ENCODE results near the gene DCPS.
"Not testable (repeated sequence)": the region's sequence is repeated elsewhere in the genome, so short reads cannot be mapped to it uniquely, and the experiment has no call there.

The DCPS gene, protein sequence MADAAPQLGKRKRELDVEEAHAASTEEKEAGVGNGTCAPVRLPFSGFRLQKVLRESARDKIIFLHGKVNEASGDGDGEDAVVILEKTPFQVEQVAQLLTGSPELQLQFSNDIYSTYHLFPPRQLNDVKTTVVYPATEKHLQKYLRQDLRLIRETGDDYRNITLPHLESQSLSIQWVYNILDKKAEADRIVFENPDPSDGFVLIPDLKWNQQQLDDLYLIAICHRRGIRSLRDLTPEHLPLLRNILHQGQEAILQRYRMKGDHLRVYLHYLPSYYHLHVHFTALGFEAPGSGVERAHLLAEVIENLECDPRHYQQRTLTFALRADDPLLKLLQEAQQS

DNA sequence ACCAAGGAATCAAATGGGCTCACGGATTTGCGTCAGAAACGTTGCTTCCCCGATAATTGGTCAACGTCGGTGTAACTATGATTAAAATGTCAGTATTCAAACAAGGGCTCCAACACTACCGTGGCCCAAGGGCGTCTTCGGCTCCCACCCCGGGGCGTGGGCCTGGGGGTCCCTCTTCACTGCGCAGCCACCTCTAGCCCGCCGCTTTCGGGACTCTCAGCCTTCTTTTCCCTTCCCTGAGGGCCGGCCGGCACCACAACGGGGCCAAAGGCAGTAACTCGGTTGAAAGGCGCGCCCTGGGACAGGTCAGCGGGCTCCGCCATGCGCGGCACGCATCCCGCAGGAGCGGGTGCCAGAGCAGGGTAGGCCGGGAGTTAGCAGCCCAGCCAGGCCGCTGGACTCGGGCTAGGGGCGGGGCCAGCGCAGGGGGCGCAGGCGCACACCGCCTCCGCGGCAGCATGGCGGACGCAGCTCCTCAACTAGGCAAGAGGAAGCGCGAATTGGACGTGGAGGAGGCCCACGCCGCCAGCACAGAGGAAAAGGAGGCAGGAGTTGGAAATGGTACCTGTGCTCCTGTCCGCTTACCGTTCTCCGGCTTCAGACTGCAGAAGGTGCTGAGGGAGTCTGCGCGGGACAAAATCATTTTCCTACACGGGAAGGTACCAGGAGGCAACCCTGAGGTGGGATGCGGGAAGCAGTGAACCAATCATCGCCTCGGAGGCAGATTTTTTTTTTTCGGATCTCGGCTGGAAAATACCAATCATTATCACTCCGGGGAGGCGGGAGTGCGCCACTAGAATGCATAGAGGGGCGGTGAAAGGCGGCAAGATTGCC is at the start of gene DCPS:
Gene DCPS, plus strand, starts transcription at position 438 of the 834 bp plus-strand sequence. Its CDS starts 21 bp downstream, at position 459.
- no peaks in the 10 kb centered on the region for H3K27me3 ChIP-seq (ENCODE audit: control insufficient read depth, insufficient read depth, low read length)
- no peaks in the 10 kb centered on the region for H3K9me3 ChIP-seq (ENCODE audit: control insufficient read depth, insufficient read depth, low read depth, low read length)
- H3K4me3 ChIP-seq (ENCODE audit: low read depth, low read length), result peak within 1 kb of the TSS; percentile 92
- H3K36me3 ChIP-seq (ENCODE audit: control insufficient read depth, insufficient read depth, low read length), result 0 out of 2 replicates have a peak, but pooled peaks cover 5% of the 10 kb centered on the region
- peaks cover 10% of the 10 kb centered on the region for H3K4me1 ChIP-seq (ENCODE audit: control insufficient read depth, insufficient read depth, low read length)
- peak within 1 kb of the TSS; percentile 93 for H3K27ac ChIP-seq (ENCODE audit: low read depth, low read length)
- peak within 1 kb of the TSS; percentile 87 for H3K9ac ChIP-seq (ENCODE audit: low read length)

DNA sequence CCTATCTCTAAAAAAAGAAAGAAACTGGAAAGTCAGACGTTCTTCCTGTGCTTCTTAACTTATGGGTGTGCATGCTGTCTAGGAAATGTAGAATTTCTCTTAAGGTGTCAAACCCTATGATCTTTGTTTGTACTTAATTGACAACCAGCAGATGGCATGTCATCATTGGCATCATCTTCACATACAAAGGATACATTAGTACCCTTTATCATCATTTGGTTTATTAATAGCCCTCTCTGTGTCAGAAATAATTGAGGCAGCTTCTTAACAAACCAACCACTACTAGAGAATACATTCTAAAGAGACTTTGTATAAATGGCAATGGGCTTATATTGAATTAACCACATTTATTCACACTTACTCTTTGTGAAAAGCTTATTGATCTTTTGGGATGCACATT is 49.0 kb upstream of the DCPS start:
- Histone ChIP-seq H3K4me1 (ENCODE audit: control insufficient read depth, insufficient read depth, low read length) (no peaks in the 10 kb centered on the region), H3K4me3 (ENCODE audit: low read depth, low read length) (no peak overlapping the region), H3K9me3 (ENCODE audit: control insufficient read depth, insufficient read depth, low read depth, low read length) (no peaks in the 10 kb centered on the region), H3K36me3 (ENCODE audit: control insufficient read depth, insufficient read depth, low read length) (peaks cover 77% of the 10 kb centered on the region), H3K27ac (ENCODE audit: low read depth, low read length) (no peak overlapping the region), H3K27me3 (ENCODE audit: control insufficient read depth, insufficient read depth, low read length) (no peaks in the 10 kb centered on the region), H3K9ac (ENCODE audit: low read length) (no peak overlapping the region)

- H3K36me3 ChIP-seq (ENCODE audit: control insufficient read depth, insufficient read depth, low read length), result peaks cover 78% of the 10 kb centered on the region
- not testable (repeated sequence) for H3K4me1 ChIP-seq (ENCODE audit: control insufficient read depth, insufficient read depth, low read length); H3K27ac ChIP-seq (ENCODE audit: low read depth, low read length); H3K9me3 ChIP-seq (ENCODE audit: control insufficient read depth, insufficient read depth, low read depth, low read length); H3K4me3 ChIP-seq (ENCODE audit: low read depth, low read length); H3K27me3 ChIP-seq (ENCODE audit: control insufficient read depth, insufficient read depth, low read length); H3K9ac ChIP-seq (ENCODE audit: low read length)
Observed at GRCh38 chr11:126255507-126255906, 48.4 kb upstream of the DCPS start.

DNA sequence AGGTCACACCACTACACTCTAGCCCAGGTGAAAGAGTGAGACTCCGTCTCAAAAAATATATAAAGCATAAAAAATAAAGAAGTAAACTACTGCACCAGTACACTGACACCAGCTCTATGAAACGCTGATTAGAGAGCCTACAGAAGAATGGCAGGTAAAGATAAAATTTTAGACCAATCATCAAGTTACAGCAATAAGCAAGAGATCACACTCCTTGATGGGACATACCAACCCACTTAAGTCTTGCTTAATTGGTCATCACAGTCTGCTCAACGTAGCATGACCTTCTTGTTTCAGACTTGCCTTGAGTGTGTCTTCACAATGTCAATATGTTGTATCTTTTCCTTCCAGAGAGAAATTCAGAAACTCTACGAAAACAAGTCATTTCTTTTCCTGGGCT is 47.6 kb upstream of the DCPS start:
- Histone ChIP-seq H3K27ac (ENCODE audit: low read depth, low read length) (no peak overlapping the region), H3K36me3 (ENCODE audit: control insufficient read depth, insufficient read depth, low read length) (peaks cover 76% of the 10 kb centered on the region), H3K27me3 (ENCODE audit: control insufficient read depth, insufficient read depth, low read length) (no peaks in the 10 kb centered on the region), H3K9ac (ENCODE audit: low read length) (no peak overlapping the region), H3K4me3 (ENCODE audit: low read depth, low read length) (no peak overlapping the region), H3K9me3 (ENCODE audit: control insufficient read depth, insufficient read depth, low read depth, low read length) (no peaks in the 10 kb centered on the region), H3K4me1 (ENCODE audit: control insufficient read depth, insufficient read depth, low read length) (no peaks in the 10 kb centered on the region)

DNA sequence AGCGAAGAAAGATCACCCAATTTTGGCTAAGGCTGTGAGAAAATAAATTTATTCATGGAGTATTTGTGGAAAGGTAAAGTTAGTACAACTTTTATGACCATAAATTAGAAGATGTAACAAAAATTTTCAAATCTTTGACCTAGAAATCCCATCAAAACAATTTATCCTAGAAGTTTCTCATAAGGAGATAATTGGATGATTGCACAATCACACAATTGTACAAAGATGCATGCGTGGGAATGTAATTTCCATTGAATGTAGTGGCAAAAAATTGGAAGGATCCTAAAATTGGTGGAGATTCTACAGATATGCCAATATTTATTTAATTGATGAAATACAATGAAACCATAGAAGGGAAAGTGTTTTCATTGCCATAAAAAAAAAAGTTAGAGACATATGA is 46.7 kb upstream of the DCPS start:
- no peak overlapping the region for H3K4me3 ChIP-seq (ENCODE audit: low read depth, low read length)
- H3K27ac ChIP-seq (ENCODE audit: low read depth, low read length), result no peak overlapping the region
- peaks cover 82% of the 10 kb centered on the region for H3K36me3 ChIP-seq (ENCODE audit: control insufficient read depth, insufficient read depth, low read length)
- no peaks in the 10 kb centered on the region for H3K9me3 ChIP-seq (ENCODE audit: control insufficient read depth, insufficient read depth, low read depth, low read length)
- H3K9ac ChIP-seq (ENCODE audit: low read length), result no peak overlapping the region
- H3K27me3 ChIP-seq (ENCODE audit: control insufficient read depth, insufficient read depth, low read length), result no peaks in the 10 kb centered on the region
- no peaks in the 10 kb centered on the region for H3K4me1 ChIP-seq (ENCODE audit: control insufficient read depth, insufficient read depth, low read length)

GRCh38 chr11:126257764-126258163 is 46.1 kb upstream of the DCPS start:
- no peaks in the 10 kb centered on the region for H3K4me1 ChIP-seq (ENCODE audit: control insufficient read depth, insufficient read depth, low read length)
- H3K4me3 ChIP-seq (ENCODE audit: low read depth, low read length), result no peak overlapping the region
- no peaks in the 10 kb centered on the region for H3K9me3 ChIP-seq (ENCODE audit: control insufficient read depth, insufficient read depth, low read depth, low read length)
- no peak overlapping the region for H3K9ac ChIP-seq (ENCODE audit: low read length)
- no peak overlapping the region for H3K27ac ChIP-seq (ENCODE audit: low read depth, low read length)
- H3K27me3 ChIP-seq (ENCODE audit: control insufficient read depth, insufficient read depth, low read length), result no peaks in the 10 kb centered on the region
- H3K36me3 ChIP-seq (ENCODE audit: control insufficient read depth, insufficient read depth, low read length), result peaks cover 82% of the 10 kb centered on the region

DNA sequence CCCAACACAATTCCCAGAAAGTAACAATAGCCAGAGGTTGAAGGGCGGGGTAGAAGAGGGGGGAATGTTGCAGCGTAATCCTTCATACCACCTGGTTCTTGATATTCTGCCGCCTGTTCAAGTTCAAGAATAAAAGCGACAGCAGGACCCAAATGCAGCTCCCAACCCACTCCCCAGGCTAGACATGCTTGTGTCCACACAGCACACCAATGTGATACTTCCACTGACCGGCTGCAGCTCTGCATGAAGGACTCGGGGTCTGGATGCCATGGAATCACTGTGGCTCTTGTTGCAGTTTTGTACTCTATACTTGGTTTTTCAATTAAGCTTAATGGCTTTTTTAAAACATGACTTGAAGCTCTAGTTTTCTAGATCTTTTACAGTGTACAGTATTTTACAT is 41.6 kb upstream of the DCPS start:
- no peak overlapping the region for H3K4me3 ChIP-seq (ENCODE audit: low read depth, low read length)
- no peak overlapping the region for H3K27ac ChIP-seq (ENCODE audit: low read depth, low read length)
- H3K9me3 ChIP-seq (ENCODE audit: control insufficient read depth, insufficient read depth, low read depth, low read length), result no peaks in the 10 kb centered on the region
- no peaks in the 10 kb centered on the region for H3K27me3 ChIP-seq (ENCODE audit: control insufficient read depth, insufficient read depth, low read length)
- no peaks in the 10 kb centered on the region for H3K4me1 ChIP-seq (ENCODE audit: control insufficient read depth, insufficient read depth, low read length)
- no peak overlapping the region for H3K9ac ChIP-seq (ENCODE audit: low read length)
- peaks cover 88% of the 10 kb centered on the region for H3K36me3 ChIP-seq (ENCODE audit: control insufficient read depth, insufficient read depth, low read length)

GRCh38 chr11:126263489-126263888 is 40.4 kb upstream of the DCPS start:
- H3K9ac ChIP-seq (ENCODE audit: low read length), result no peak overlapping the region
- no peak overlapping the region for H3K27ac ChIP-seq (ENCODE audit: low read depth, low read length)
- no peaks in the 10 kb centered on the region for H3K9me3 ChIP-seq (ENCODE audit: control insufficient read depth, insufficient read depth, low read depth, low read length)
- H3K4me1 ChIP-seq (ENCODE audit: control insufficient read depth, insufficient read depth, low read length), result no peaks in the 10 kb centered on the region
- peaks cover 82% of the 10 kb centered on the region for H3K36me3 ChIP-seq (ENCODE audit: control insufficient read depth, insufficient read depth, low read length)
- no peaks in the 10 kb centered on the region for H3K27me3 ChIP-seq (ENCODE audit: control insufficient read depth, insufficient read depth, low read length)
- H3K4me3 ChIP-seq (ENCODE audit: low read depth, low read length), result no peak overlapping the region

DNA sequence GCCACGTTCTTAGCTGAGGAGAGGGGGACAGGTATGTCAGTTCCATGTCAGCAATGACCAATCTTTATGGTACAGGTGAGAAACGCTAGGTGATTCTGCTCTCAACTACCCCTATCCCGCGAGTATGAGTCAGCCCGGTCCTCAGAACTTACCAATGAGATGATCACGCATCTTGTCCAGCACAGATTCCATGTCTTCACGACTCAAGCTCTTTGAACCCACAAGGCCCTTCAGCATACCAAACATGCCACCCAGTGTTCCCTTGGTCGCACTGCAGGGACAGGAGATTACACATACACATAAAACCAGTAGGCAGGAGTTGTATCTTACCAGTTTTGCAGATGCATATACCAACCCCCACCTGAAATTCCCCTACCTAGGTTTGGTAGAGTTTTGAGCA is 38.0 kb upstream of the DCPS start:
- Histone ChIP-seq H3K4me3 (ENCODE audit: low read depth, low read length) (no peak overlapping the region), H3K36me3 (ENCODE audit: control insufficient read depth, insufficient read depth, low read length) (peaks cover 71% of the 10 kb centered on the region), H3K27me3 (ENCODE audit: control insufficient read depth, insufficient read depth, low read length) (no peaks in the 10 kb centered on the region), H3K27ac (ENCODE audit: low read depth, low read length) (no peak overlapping the region), H3K4me1 (ENCODE audit: control insufficient read depth, insufficient read depth, low read length) (no peaks in the 10 kb centered on the region; the same call in 1 of the 2 replicates), H3K9ac (ENCODE audit: low read length) (no peak overlapping the region), H3K9me3 (ENCODE audit: control insufficient read depth, insufficient read depth, low read depth, low read length) (no peaks in the 10 kb centered on the region)

- Histone ChIP-seq H3K9ac (ENCODE audit: low read length) (peak overlapping the region; percentile 94), H3K9me3 (ENCODE audit: control insufficient read depth, insufficient read depth, low read depth, low read length) (no peaks in the 10 kb centered on the region), H3K4me3 (ENCODE audit: low read depth, low read length) (peak overlapping the region; percentile 83), H3K4me1 (ENCODE audit: control insufficient read depth, insufficient read depth, low read length) (no peaks in the 10 kb centered on the region; the same call in 1 of the 2 replicates), H3K36me3 (ENCODE audit: control insufficient read depth, insufficient read depth, low read length) (peaks cover 65% of the 10 kb centered on the region), H3K27ac (ENCODE audit: low read depth, low read length) (peak overlapping the region; percentile 63; the same call in 1 of the 2 replicates), H3K27me3 (ENCODE audit: control insufficient read depth, insufficient read depth, low read length) (no peaks in the 10 kb centered on the region)
Observed at GRCh38 chr11:126267650-126268049, 36.2 kb upstream of the DCPS start.

GRCh38 chr11:126268361-126268707 is 35.5 kb upstream of the DCPS start:
- Histone ChIP-seq H3K9me3 (ENCODE audit: control insufficient read depth, insufficient read depth, low read depth, low read length) (no peaks in the 10 kb centered on the region), H3K9ac (ENCODE audit: low read length) (peak overlapping the region; percentile 94), H3K27ac (ENCODE audit: low read depth, low read length) (peak overlapping the region; percentile 63), H3K27me3 (ENCODE audit: control insufficient read depth, insufficient read depth, low read length) (no peaks in the 10 kb centered on the region), H3K4me3 (ENCODE audit: low read depth, low read length) (peak overlapping the region; percentile 83), H3K4me1 (ENCODE audit: control insufficient read depth, insufficient read depth, low read length) (no peaks in the 10 kb centered on the region; the same call in 1 of the 2 replicates), H3K36me3 (ENCODE audit: control insufficient read depth, insufficient read depth, low read length) (peaks cover 65% of the 10 kb centered on the region)
